Measurements from ENCODE around the gene CSK. TPM values are rescaled to one million over a fixed set of nuclear protein-coding genes. Genes with fewer than 3 reads are reported as not detected.

Gene CSK
- total RNA-seq, 4 donors from 2014 or later, result 8.4 to 23.1 (median 18.2) TPM

GRCh38 chr15:74792227-74793016 is 10.5 kb downstream of the CSK start:
- no peak for ATAC-seq
- TF ChIP-seq, protein P1, sequence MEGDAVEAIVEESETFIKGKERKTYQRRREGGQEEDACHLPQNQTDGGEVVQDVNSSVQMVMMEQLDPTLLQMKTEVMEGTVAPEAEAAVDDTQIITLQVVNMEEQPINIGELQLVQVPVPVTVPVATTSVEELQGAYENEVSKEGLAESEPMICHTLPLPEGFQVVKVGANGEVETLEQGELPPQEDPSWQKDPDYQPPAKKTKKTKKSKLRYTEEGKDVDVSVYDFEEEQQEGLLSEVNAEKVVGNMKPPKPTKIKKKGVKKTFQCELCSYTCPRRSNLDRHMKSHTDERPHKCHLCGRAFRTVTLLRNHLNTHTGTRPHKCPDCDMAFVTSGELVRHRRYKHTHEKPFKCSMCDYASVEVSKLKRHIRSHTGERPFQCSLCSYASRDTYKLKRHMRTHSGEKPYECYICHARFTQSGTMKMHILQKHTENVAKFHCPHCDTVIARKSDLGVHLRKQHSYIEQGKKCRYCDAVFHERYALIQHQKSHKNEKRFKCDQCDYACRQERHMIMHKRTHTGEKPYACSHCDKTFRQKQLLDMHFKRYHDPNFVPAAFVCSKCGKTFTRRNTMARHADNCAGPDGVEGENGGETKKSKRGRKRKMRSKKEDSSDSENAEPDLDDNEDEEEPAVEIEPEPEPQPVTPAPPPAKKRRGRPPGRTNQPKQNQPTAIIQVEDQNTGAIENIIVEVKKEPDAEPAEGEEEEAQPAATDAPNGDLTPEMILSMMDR (IDR thresholded peaks at IDR 0.05), result no peak
- no peak for TF ChIP-seq POLR2AphosphoS5 (IDR thresholded peaks at IDR 0.05)
- TF ChIP-seq POLR2A (IDR thresholded peaks at IDR 0.05), result no peak
- TF ChIP-seq EP300 (IDR thresholded peaks at IDR 0.05), result no peak
- H3K9me3 ChIP-seq, result no peaks in the 10 kb centered on the region
- no peak overlapping the region for H3K4me3 ChIP-seq
- peaks cover 0 to 4% of the 10 kb centered on the region in 2 donors for H3K36me3 ChIP-seq
- peaks cover 0 to 73% (median 36%) of the 10 kb centered on the region in 3 donors for H3K4me1 ChIP-seq
- peak overlapping the region in 1 of 4 donors; percentile 13 for H3K27ac ChIP-seq
- WGBS, 2 donors (ENCODE audit: low coverage in 1 of 2), result 100% methylated on average over 2 of the region's 12 CpGs; no CpG with 5 or more reads in 1 of the 2 donors
- H3K27me3 ChIP-seq, result no peaks in the 10 kb centered on the region

GRCh38 chr15:74793135-74794028 is 11.5 kb downstream of the CSK start:
- Histone ChIP-seq H3K4me3 (no peak overlapping the region), H3K36me3 (peaks cover 0 to 11% of the 10 kb centered on the region in 2 donors), H3K4me1 (peaks cover 0 to 63% (median 29%) of the 10 kb centered on the region in 3 donors), H3K9me3 (no peaks in the 10 kb centered on the region), H3K27me3 (no peaks in the 10 kb centered on the region), H3K27ac (peak overlapping the region in 1 of 4 donors; percentile 13)
- ATAC-seq, result no peak
- 80 to 90% methylated on average over 2 to 6 of the region's 12 CpGs for WGBS, 2 donors (ENCODE audit: low coverage in 1 of 2)
- no peak for TF ChIP-seq EP300 (IDR thresholded peaks at IDR 0.05)
- no peak for TF ChIP-seq POLR2AphosphoS5 (IDR thresholded peaks at IDR 0.05)
- TF ChIP-seq, protein P1 (IDR thresholded peaks at IDR 0.05), result peak in 1 of 4 experiments; percentile 8

GRCh38 chr15:74794248-74794969 is 12.5 kb downstream of the CSK start:
- no peak for ATAC-seq
- Histone ChIP-seq H3K36me3 (peaks cover 0 to 21% of the 10 kb centered on the region in 2 donors), H3K4me3 (no peak overlapping the region), H3K27ac (no peak overlapping the region), H3K9me3 (no peaks in the 10 kb centered on the region), H3K4me1 (peaks cover 0 to 57% (median 21%) of the 10 kb centered on the region in 3 donors), H3K27me3 (no peaks in the 10 kb centered on the region)
- 88 to 89% methylated on average over 3 of the region's 9 CpGs for WGBS, 2 donors (ENCODE audit: low coverage in 1 of 2)
- TF ChIP-seq POLR2A (IDR thresholded peaks at IDR 0.05) (no peak), EP300 (IDR thresholded peaks at IDR 0.05) (no peak), POLR2AphosphoS5 (IDR thresholded peaks at IDR 0.05) (no peak)
- TF ChIP-seq, protein P1 (IDR thresholded peaks at IDR 0.05), result no peak

DNA sequence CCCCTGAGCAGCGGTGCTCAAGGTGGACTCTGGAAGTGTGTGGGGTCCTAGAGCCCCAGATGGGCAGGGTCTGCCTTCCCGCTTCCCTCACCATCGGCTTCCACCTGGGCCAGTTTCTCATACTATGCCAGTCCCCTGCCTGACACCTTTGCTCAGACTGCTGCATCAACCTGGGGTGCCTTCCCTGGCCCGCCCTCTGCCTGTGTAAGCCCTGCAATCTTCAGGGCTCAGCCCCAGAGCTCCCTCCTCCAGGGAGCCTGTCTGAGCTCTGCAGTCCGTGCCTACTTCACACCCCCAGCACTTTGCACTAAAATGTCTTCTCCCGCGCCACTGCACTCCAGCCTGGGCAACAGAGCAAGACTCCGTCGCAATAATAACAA is 13.1 kb downstream of the CSK start:
- Histone ChIP-seq H3K27ac (no peak overlapping the region), H3K4me3 (no peak overlapping the region), H3K36me3 (peaks cover 0 to 26% of the 10 kb centered on the region in 2 donors), H3K4me1 (peaks cover 0 to 57% (median 17%) of the 10 kb centered on the region in 3 donors), H3K27me3 (no peaks in the 10 kb centered on the region), H3K9me3 (no peaks in the 10 kb centered on the region)
- TF ChIP-seq EP300 (IDR thresholded peaks at IDR 0.05), result no peak
- TF ChIP-seq, protein P1 (IDR thresholded peaks at IDR 0.05), result no peak
- no peak for TF ChIP-seq POLR2A (IDR thresholded peaks at IDR 0.05)
- TF ChIP-seq POLR2AphosphoS5 (IDR thresholded peaks at IDR 0.05), result no peak
- 93% methylated on average over 7 of the region's 9 CpGs; no CpG with 5 or more reads in 1 of the 2 donors for WGBS, 2 donors (ENCODE audit: low coverage in 1 of 2)
- ATAC-seq, result no peak
